Measurements from ENCODE around the gene SUPT16H.

DNA sequence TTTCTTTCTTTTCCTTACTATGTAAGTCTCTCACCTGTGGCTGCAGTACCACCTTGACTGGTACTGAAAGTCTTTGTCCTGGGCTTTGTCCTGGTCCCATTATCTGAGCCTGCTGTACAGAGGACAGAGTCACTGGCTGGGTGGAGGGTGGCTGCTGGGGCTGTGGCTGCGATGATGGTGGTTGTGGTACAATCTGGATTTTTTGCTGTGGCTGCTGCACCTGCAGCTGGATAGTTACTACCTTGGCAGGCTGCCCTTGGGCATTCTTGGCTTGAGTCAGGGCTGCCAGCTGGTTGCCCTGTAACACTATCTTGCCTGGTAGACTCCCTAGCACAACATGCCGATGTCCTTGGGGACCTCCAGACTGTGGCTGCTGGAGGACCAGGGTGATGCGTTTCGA is 45.1 kb upstream of the SUPT16H start:
- TF ChIP-seq, protein P1, sequence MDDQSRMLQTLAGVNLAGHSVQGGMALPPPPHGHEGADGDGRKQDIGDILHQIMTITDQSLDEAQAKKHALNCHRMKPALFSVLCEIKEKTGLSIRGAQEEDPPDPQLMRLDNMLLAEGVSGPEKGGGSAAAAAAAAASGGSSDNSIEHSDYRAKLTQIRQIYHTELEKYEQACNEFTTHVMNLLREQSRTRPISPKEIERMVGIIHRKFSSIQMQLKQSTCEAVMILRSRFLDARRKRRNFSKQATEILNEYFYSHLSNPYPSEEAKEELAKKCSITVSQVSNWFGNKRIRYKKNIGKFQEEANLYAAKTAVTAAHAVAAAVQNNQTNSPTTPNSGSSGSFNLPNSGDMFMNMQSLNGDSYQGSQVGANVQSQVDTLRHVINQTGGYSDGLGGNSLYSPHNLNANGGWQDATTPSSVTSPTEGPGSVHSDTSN (CRISPR knock-in tag; IDR thresholded peaks at IDR 0.05; ENCODE audit: borderline replicate concordance), result no peak
- TF ChIP-seq, protein P2, sequence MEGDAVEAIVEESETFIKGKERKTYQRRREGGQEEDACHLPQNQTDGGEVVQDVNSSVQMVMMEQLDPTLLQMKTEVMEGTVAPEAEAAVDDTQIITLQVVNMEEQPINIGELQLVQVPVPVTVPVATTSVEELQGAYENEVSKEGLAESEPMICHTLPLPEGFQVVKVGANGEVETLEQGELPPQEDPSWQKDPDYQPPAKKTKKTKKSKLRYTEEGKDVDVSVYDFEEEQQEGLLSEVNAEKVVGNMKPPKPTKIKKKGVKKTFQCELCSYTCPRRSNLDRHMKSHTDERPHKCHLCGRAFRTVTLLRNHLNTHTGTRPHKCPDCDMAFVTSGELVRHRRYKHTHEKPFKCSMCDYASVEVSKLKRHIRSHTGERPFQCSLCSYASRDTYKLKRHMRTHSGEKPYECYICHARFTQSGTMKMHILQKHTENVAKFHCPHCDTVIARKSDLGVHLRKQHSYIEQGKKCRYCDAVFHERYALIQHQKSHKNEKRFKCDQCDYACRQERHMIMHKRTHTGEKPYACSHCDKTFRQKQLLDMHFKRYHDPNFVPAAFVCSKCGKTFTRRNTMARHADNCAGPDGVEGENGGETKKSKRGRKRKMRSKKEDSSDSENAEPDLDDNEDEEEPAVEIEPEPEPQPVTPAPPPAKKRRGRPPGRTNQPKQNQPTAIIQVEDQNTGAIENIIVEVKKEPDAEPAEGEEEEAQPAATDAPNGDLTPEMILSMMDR (CRISPR knock-in tag; IDR thresholded peaks at IDR 0.05), result no peak

Data from HepG2 (cell line).